Prostate gland (tissue), 2 donors: ENCODE data around the gene C4BPB. TPM values are rescaled to one million over a fixed set of nuclear protein-coding genes. Genes with fewer than 3 reads are reported as not detected.

ENCODE experiments used
- DNase-seq: peaks from one replicate; pipeline ENCODE4 v3.0.0-alpha.2; 2019; ENCODE audit warnings: low spot score
- H3K27ac ChIP-seq, 2 donors: fragments of 200-600 bp; sonication (generic); 2 replicates each; pipeline ENCODE4 v1.5.1; 2017 to 2019
- H3K27me3 ChIP-seq: fragments of 200-600 bp; sonication (generic); replicated peaks from 2 replicates; pipeline ENCODE4 v1.5.1; 2019; ENCODE audit not compliant: insufficient read depth
- H3K36me3 ChIP-seq, 2 donors: fragments of 200-600 bp; sonication (generic); 1 replicate in 1 of 2; 2 replicates in 1 of 2; pipeline versions ENCODE4 v1.5.1 to v1.8.1; 2017 to 2019
- H3K4me1 ChIP-seq: fragments of 200-600 bp; sonication (generic); replicated peaks from 2 replicates; pipeline ENCODE4 v1.5.1; 2019
- H3K4me3 ChIP-seq, 2 donors: fragments of 200-600 bp; sonication (generic); 2 replicates each; pipeline ENCODE4 v1.5.1; 2017 to 2019
- H3K9me3 ChIP-seq: fragments of 200-600 bp; sonication (generic); 2 replicates; pipeline ENCODE4 v1.5.1; 2017
- CTCF ChIP-seq, 4 experiments: fragments of 200-600 bp in 2 of 4; fragments of 450-650 bp in 2 of 4; sonication (generic) in 2 of 4; IDR thresholded peaks; 1 replicate in 3 of 4; 2 replicates in 1 of 4; pipeline ENCODE4 v1.5.1; 2016 to 2019; ENCODE audit warnings: antibody characterized with exemption in 4 of 4, mild to moderate bottlenecking in 2 of 4, moderate library complexity in 2 of 4
- POLR2A ChIP-seq: fragments of 450-650 bp; IDR thresholded peaks from one replicate; pipeline ENCODE4 v1.6.1; 2016; ENCODE audit warnings: antibody characterized with exemption, mild to moderate bottlenecking
- POLR2AphosphoS5 ChIP-seq: sonication (generic); formaldehyde crosslinking; IDR thresholded peaks from one replicate; pipeline ENCODE4 v1.6.1; 2017; ENCODE audit warnings: antibody characterized with exemption
- WGBS: methylation state at CpG from one replicate; pipeline ENCODE4 v1.1.5; 2018; 5-methylcytosine and 5-hydroxymethylcytosine counted together
- intact Hi-C: fragments of 100-400 bp; cut with DNase I; formaldehyde crosslinking; loops from one replicate; pipeline ENCODE4 v1.14.2; 2022
- total RNA-seq, 2 donors: library from RNA; depleted of rRNA; stranded (reverse); fragments of >200 nt; gene quantifications; one replicate each; pipeline ENCODE4 v1.1.0, GENCODE V29; 2016

C4BPB gene
- total RNA-seq, 2 donors from 2014 or later: 0.23 TPM; not detected in 1

- WGBS: 97% methylated on average over 3 of the region's 3 CpGs
- TF ChIP-seq POLR2A: no peak
- TF ChIP-seq POLR2AphosphoS5: no peak
- no peaks in the 10 kb centered on the region for H3K36me3 ChIP-seq
- no peak for DNase-seq
- H3K27me3 ChIP-seq: no peaks in the 10 kb centered on the region
- H3K4me1 ChIP-seq: no peaks in the 10 kb centered on the region
- H3K9me3 ChIP-seq: no peaks in the 10 kb centered on the region
- no peak overlapping the region for H3K27ac ChIP-seq
- H3K4me3 ChIP-seq: no peak overlapping the region
- intact Hi-C loops: no loop called here
Observed at GRCh38 chr1:207055386-207056001, 33.2 kb upstream of the C4BPB start.

DNA sequence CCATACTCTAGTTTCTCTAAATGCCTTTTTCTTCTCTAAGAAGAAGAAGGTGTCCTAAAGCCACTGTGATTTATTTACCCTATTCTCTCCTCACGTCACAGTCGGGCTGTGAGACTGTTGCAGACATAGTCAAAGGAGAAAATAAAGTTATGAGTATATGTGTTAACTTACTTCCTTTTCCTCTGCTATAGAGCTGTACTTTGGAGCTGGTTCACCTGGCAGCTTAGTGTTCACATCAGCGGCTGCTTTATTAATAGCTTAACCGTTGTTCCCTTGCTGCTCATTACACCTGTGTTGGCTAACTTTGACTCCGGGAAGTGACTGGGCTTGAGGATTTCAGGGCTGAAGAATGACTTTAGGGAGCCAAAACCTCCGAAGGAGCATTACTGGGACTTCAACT, 32.0 kb upstream of the C4BPB start:
- no peak overlapping the region for H3K4me3 ChIP-seq
- TF ChIP-seq CTCF (IDR thresholded peaks at IDR 0.05) (no peak), POLR2AphosphoS5 (peak; percentile 10)
- intact Hi-C loops: no loop called here
- DNase-seq: no peak
- no peaks in the 10 kb centered on the region for H3K4me1 ChIP-seq
- WGBS: 88% methylated on average over 6 of the region's 6 CpGs
- H3K27ac ChIP-seq: no peak overlapping the region
- no peaks in the 10 kb centered on the region for H3K9me3 ChIP-seq
- no peaks in the 10 kb centered on the region for H3K36me3 ChIP-seq
- no peaks in the 10 kb centered on the region for H3K27me3 ChIP-seq

DNA sequence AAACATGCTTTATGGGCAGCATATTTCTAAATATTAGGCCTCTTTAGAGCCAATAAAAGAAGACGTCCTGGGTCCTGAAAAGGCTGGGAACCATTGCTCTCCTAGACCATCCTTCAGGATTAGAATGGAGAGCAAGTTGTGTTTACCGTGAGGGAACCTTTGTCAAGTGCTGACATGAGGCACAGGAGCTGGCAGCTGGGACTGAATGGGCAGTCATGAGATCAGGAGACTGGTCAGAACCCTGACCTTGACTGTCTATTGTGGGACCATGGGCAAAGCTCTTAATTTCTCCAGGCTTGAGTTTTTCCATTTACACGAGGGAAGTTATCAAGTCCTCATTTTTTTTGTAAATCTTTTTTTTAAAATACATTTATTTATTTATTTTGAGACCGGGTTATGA, 30.4 kb upstream of the C4BPB start:
- H3K36me3 ChIP-seq: no peaks in the 10 kb centered on the region
- WGBS: 82% methylated on average over 4 of the region's 4 CpGs
- H3K9me3 ChIP-seq: no peaks in the 10 kb centered on the region
- H3K4me1 ChIP-seq: no peaks in the 10 kb centered on the region
- H3K4me3 ChIP-seq: no peak overlapping the region
- intact Hi-C loops: no loop called here
- H3K27me3 ChIP-seq: no peaks in the 10 kb centered on the region
- no peak for TF ChIP-seq POLR2AphosphoS5
- no peak for TF ChIP-seq POLR2A
- TF ChIP-seq CTCF (IDR thresholded peaks at IDR 0.05): no peak
- DNase-seq: no peak
- H3K27ac ChIP-seq: no peak overlapping the region

GRCh38 chr1:207058878-207059867, 29.5 kb upstream of the C4BPB start:
- Histone ChIP-seq H3K4me3 (no peak overlapping the region), H3K36me3 (no peaks in the 10 kb centered on the region), H3K27me3 (no peaks in the 10 kb centered on the region), H3K4me1 (no peaks in the 10 kb centered on the region), H3K9me3 (no peaks in the 10 kb centered on the region), H3K27ac (no peak overlapping the region)
- TF ChIP-seq POLR2A: no peak
- no peak for TF ChIP-seq POLR2AphosphoS5
- TF ChIP-seq CTCF (IDR thresholded peaks at IDR 0.05): no peak
- intact Hi-C loops: no loop called here
- no peak for DNase-seq
- 66% methylated on average over 6 of the region's 6 CpGs for WGBS

- no peaks in the 10 kb centered on the region for H3K36me3 ChIP-seq
- H3K27ac ChIP-seq: no peak overlapping the region
- no peaks in the 10 kb centered on the region for H3K27me3 ChIP-seq
- 65% methylated on average over 4 of the region's 4 CpGs for WGBS
- H3K4me3 ChIP-seq: no peak overlapping the region
- TF ChIP-seq POLR2AphosphoS5 (no peak), POLR2A (no peak), CTCF (IDR thresholded peaks at IDR 0.05) (no peak)
- intact Hi-C loops: no loop called here
- DNase-seq: no peak
- no peaks in the 10 kb centered on the region for H3K4me1 ChIP-seq
- no peaks in the 10 kb centered on the region for H3K9me3 ChIP-seq
Observed at GRCh38 chr1:207059881-207060280, 28.8 kb upstream of the C4BPB start.
